ENCODE results near the gene SLC16A13.
"Not testable (repeated sequence)": the region's sequence is repeated elsewhere in the genome, so short reads cannot be mapped to it uniquely, and the experiment has no call there.

SLC16A13 gene

GRCh38 chr17:7063518-7064094 lies 27.8 kb downstream of the SLC16A13 start:
- no peak for DNase-seq (ENCODE audit: low read depth in 2 of 2)

GRCh38 chr17:7064261-7064660 lies 28.4 kb downstream of the SLC16A13 start:
- DNase-seq (ENCODE audit: low read depth in 2 of 2): no peak

- DNase-seq (ENCODE audit: low read depth in 2 of 2): no peak
Observed at GRCh38 chr17:7067198-7067597, 31.4 kb downstream of the SLC16A13 start.

- no peak for DNase-seq (ENCODE audit: low read depth in 2 of 2)
Observed at GRCh38 chr17:7068268-7068667, 32.5 kb downstream of the SLC16A13 start.

GRCh38 chr17:7070712-7071111 lies 34.9 kb downstream of the SLC16A13 start:
- no peak for DNase-seq (ENCODE audit: low read depth in 2 of 2)

GRCh38 chr17:7072406-7072805 lies 36.6 kb downstream of the SLC16A13 start:
- DNase-seq (ENCODE audit: low read depth in 2 of 2): no peak

GRCh38 chr17:7074931-7075330 lies 39.1 kb downstream of the SLC16A13 start:
- DNase-seq (ENCODE audit: low read depth in 2 of 2): no peak

GRCh38 chr17:7077911-7078546 lies 42.2 kb downstream of the SLC16A13 start:
- no peak for DNase-seq (ENCODE audit: low read depth in 2 of 2)

- DNase-seq (ENCODE audit: low read depth in 2 of 2): no peak
Observed at GRCh38 chr17:7078711-7079110, 42.9 kb downstream of the SLC16A13 start.

DNA sequence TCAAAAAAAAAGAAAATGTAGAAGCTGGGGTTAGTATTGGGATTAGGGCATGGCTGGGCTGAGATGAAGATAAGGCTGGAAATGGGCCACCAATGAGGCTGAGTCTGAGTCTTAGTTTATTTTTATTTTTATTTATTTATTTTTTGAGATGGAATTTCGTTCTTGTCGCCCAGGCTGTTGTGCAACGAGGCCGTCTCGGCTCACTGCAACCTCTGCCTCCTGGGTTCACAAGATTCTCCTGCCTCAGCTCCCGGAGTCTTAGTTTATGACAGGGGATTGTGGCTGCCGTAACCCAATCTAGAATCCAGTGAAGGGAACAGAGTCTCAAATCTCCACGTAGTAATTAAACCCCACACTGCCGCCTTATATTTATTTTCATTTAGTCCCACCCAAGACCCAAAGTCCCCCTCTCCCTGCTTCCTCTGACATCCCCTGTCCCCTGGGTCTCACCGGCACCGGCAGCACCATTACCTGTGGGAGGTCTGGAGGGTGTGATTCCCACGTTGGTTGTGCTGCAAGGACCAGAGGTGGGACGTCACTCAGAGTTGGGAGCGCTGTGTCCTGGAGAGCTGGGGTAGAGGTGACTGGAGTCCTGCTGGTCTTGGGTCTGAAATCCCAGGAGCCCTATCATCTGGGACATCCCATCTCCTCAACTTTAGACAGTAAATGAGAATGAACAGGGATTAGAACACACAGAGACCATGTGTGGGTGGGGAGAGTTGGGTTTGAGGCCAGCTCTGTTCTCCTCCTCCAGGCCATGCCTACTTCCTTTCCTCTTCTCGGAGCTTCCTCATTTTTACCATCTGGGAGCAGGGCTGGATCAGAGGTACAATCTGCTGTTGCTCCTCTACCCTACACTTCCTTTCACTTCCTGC lies 44.0 kb downstream of the SLC16A13 start, which contains the start of gene CLEC10A:
Gene CLEC10A, minus strand, starts transcription at position 671 of the 875 bp plus-strand sequence. CDS start 1,439 bp downstream, outside the sequence.
- DNase-seq (ENCODE audit: low read depth in 2 of 2): no peak

DNA sequence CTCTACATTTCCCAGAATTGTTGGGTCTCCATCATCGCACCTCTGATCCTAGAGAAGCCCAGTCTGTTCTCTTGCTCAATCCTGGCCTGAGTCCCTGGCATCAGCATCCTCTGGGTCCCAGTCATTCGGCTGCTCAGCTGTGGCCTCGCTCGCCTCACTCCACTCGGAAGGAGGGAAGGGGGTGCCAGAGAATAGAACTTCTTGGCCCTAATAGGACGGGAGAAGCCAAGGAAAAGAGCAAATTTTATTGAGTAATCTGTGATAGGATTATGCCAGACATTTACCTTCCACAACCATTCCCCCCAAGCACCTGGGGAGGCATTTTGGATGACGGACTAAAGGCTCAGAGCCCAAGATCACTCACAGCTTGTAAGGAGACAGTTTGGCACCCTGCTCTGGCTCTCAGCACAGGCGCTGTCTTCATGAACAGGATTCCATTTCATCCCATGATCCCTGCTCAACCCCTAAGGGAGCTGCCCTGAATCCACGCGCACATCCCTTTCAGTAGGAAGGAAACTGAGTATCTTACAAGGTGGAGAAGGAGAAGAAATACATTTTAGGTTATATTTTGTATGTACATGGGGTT lies 44.7 kb downstream of the SLC16A13 start:
- no peak for DNase-seq (ENCODE audit: low read depth in 2 of 2)

- no peak for DNase-seq (ENCODE audit: low read depth in 2 of 2)
Observed at GRCh38 chr17:7081341-7082062, 45.7 kb downstream of the SLC16A13 start.

DNA sequence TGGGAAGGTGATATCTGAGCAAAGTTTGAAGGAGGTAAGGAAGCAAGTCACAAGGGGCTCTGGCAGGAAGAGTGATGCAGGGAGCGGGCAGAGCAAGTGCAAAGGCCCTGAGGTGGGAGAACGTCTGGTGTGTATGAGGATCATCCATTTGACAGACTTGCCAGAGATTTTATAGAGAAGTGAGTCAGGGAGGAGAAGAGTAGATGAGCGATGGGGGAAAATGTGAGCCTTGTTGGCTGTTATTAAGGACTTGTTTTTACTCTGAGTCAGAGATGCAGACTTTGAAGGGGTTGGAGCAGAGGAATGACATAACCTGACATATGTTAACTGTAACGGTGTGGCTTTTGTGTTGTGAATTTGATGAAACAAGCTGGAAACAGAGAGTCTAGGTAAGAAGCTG lies 47.8 kb downstream of the SLC16A13 start:
- no peak for DNase-seq (ENCODE audit: low read depth in 2 of 2)

DNA sequence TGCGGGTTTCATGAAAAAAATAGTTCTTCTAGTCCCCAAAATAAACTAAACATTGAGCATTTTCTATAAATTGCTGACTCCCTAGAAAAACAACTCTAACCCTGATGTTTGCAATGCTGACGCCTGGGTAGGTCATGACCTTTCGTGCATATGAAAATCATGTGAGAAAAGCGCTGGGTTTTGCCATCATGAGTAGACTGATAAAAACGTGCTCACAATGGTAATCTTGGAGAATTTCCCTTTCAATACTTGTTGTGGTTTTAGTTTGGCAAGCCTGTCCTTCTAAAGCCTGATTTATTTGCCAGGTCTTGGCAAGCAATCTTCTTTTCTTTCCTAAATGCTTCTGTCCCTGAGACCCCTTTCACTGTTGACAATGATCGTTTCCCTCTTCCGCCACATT lies 48.3 kb downstream of the SLC16A13 start:
- no peak for DNase-seq (ENCODE audit: low read depth in 2 of 2)

GRCh38 chr17:7088442-7088841 lies 52.6 kb downstream of the SLC16A13 start:
- DNase-seq (ENCODE audit: low read depth in 2 of 2): not testable (repeated sequence)

DNA sequence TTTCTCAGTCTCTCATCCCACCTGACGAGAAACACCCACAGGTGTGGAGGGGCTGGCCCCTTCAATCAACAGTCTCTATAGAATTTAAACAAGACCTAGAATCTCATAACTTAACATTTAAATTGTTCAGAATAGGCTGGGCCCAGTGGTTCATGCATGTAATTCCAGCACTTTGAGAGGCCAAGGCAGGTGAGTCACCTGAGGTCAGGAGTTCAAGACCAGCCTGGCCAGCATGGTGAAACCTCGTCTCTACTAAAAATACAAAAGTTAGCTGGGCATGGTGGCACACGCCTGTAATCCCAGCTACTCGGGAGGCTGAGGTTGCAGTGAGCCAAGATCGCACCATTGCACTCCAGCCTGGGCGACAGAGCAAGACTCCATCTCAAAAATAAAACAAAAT lies 53.8 kb downstream of the SLC16A13 start:
- DNase-seq (ENCODE audit: low read depth in 2 of 2): not testable (repeated sequence)
